LNCaP clone FGC (cell line): Measurements from ENCODE around the gene OR13C8.
"Not testable (repeated sequence)": the region's sequence is repeated elsewhere in the genome, so short reads cannot be mapped to it uniquely, and the experiment has no call there.

ENCODE experiments used
- DNase-seq: peaks from one replicate; pipeline ENCODE4 v3.0.0-alpha.2; 2011; ENCODE audit warnings: low read depth
- H3K4me3 ChIP-seq: 2 replicates; pipeline ENCODE4 v1.5.1; 2011; ENCODE audit warnings: mild to moderate bottlenecking, low read depth, low read length, control low read depth
- TF ChIP-seq, protein P1 (sequence below): IDR thresholded peaks from 2 replicates; pipeline ENCODE4 v1.5.1; 2012; ENCODE audit warnings: mild to moderate bottlenecking; ENCODE audit not compliant: control insufficient read depth, insufficient read depth; ENCODE audit errors: extremely low read depth

The OR13C8 gene, protein sequence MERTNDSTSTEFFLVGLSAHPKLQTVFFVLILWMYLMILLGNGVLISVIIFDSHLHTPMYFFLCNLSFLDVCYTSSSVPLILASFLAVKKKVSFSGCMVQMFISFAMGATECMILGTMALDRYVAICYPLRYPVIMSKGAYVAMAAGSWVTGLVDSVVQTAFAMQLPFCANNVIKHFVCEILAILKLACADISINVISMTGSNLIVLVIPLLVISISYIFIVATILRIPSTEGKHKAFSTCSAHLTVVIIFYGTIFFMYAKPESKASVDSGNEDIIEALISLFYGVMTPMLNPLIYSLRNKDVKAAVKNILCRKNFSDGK

DNA sequence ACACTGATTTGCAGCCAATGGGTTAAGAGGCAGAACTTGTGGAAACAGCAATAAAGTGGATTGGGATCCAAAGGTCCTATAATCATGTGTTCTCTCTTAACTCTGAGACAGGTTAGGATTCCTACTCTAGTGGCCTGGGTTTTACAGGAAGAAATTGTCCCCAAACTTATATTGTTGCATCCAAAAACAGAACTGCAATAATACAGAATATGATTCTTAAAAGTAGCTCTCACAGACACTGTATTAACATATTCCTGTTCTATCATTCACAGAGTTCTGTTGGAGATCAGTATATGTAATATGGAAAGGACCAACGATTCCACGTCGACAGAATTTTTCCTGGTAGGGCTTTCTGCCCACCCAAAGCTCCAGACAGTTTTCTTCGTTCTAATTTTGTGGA lies at the start of gene OR13C8:
OR13C8 (plus strand) TSS at position 301 of the 400 bp plus-strand sequence; CDS start at position 301, 0 bp downstream.
- H3K4me3 ChIP-seq: no peak within 1 kb of the TSS
- no peak for DNase-seq
- TF ChIP-seq, protein P1, sequence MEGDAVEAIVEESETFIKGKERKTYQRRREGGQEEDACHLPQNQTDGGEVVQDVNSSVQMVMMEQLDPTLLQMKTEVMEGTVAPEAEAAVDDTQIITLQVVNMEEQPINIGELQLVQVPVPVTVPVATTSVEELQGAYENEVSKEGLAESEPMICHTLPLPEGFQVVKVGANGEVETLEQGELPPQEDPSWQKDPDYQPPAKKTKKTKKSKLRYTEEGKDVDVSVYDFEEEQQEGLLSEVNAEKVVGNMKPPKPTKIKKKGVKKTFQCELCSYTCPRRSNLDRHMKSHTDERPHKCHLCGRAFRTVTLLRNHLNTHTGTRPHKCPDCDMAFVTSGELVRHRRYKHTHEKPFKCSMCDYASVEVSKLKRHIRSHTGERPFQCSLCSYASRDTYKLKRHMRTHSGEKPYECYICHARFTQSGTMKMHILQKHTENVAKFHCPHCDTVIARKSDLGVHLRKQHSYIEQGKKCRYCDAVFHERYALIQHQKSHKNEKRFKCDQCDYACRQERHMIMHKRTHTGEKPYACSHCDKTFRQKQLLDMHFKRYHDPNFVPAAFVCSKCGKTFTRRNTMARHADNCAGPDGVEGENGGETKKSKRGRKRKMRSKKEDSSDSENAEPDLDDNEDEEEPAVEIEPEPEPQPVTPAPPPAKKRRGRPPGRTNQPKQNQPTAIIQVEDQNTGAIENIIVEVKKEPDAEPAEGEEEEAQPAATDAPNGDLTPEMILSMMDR: no peak

DNA sequence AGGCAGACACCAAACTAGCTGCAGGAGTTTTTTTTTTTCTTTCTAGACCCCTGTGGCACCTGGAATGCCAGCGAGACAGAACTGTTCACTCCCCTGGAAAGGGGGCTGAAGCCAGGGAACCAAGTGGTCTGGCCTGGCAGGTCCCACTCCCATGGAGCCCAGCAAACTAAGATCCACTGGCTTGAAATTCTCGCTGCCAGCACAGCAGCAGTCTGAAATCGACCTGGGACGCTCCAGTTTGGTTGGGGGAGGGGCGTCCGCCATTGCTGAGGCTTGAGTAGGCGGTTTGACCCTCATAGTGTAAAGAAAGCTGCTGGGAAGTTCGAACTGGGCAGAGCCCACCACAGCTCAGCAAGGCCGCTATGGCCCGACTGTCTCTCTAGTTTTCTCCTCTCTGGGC lies 48.7 kb upstream of the OR13C8 start:
- not testable (repeated sequence) for DNase-seq, H3K4me3 ChIP-seq

DNA sequence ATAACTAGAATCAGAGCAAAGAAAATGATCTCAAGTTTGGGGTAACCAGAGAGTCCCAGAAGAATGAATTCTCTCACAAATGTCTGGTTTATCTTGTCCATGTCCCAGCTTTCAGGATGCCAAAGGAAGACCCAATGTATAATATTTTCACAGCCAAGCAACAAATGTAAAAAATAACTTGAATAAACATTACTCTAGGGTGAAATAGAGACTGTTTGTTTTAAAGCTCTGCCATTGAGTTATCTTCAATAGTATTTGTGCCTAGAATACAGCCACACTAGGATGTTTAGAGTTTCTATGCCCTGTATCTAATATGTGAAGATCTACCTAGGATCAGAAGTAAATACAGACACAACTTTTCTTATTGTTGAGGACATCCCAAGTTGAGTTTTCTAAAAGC lies 41.9 kb upstream of the OR13C8 start, which contains the start of gene OR13C4:
OR13C4 (minus strand) TSS at position 101 of the 400 bp plus-strand sequence; CDS start at position 101, 0 bp downstream.
- H3K4me3 ChIP-seq: no peak within 1 kb of the TSS
- TF ChIP-seq, protein P1: no peak
- no peak for DNase-seq

DNA sequence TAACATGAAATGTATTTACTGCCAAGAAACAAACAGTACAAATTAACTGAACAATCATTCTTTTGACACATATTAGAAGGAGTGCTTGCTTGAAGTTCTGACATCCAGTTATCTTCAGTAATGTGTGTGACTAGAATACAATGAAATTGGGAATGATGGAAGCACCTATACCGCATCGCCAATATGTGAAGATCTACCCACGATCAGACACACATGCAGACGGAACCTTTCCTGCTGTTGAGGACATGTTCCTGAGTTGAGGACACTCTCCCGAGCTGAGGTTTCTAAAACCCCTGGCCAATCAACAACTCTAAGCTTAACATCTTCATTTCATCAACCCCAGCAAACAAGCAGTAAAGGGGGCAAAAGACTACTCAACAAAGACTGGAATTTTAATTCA lies 32.2 kb upstream of the OR13C8 start, which contains the start of gene OR13C3:
OR13C3 (minus strand) TSS at position 101 of the 400 bp plus-strand sequence. CDS start 133 bp downstream, outside the sequence.
- TF ChIP-seq, protein P1: no peak
- no peak for DNase-seq
- no peak within 1 kb of the TSS for H3K4me3 ChIP-seq

DNA sequence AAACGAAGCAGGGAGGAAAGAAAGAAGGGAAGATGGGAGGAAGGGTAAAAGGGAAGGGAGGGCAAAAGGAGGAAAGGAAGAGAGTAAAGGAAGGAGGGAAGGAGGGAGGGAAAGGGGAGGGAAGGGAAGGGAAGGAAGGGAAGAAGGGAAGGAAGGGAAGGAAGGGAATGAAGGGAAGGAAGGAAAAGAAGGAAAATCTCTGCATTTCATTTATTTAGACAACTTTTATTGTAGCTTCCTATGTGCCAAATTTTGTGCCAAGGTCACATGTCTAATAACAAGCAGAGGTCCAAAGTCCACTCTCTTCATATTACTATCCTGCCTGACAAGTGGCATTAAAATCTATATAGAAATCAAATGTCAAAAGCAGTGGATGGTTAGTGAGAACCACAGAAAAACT lies 29.7 kb upstream of the OR13C8 start:
- DNase-seq: no peak
- TF ChIP-seq, protein P1: no peak
- no peak overlapping the region for H3K4me3 ChIP-seq

DNA sequence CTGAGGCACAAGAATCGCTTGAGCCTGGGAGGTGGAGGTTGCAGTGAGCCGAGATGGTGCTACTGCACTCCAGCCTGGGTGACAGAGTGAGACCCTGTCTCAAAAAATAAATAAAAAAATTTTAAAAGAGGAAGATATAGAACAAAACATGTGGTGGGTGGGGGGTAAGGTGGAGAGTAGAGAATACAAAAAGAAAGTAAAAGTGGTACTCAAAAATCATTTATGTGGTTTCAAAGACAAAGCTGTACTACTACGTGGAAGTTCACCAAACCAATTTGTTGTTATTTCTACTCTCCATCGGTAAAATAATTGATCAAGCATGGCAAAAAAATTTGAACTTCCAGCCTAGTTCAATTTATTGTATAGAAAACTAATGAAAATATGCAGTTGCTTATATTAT lies 24.3 kb upstream of the OR13C8 start:
- TF ChIP-seq, protein P1: no peak
- no peak overlapping the region for H3K4me3 ChIP-seq

DNA sequence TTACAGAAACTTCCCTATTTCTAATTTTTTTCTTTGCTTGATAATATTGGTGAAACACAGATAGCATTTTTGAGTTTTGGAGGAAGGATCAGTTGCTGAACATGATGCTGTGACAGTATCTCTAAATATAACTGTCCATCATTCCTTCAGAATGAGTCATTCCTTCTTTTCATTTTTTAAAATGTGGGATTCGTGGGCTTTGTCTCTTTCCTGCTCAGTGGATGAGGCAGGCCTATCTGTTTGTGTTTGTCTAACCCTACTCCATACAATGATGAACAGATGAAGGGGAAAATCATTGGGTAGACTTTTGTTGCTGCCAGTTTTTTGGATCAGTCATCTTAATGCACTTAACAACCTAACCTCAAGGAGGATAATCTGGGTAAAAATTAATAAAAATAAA lies 15.7 kb upstream of the OR13C8 start:
- no peak for DNase-seq
- H3K4me3 ChIP-seq: no peak overlapping the region
- TF ChIP-seq, protein P1: no peak

More for the DNA sequence above, 24.3 kb upstream of the OR13C8 start:
- DNase-seq: no peak
